Skeletal muscle cell (primary cell): Measurements from ENCODE around the gene SSC5D.
A peak's percentile ranks its signal among the peaks of the same experiment; 100 is the strongest.

ENCODE experiments used
- DNase-seq: peaks from one replicate; pipeline ENCODE4 v3.0.0-alpha.2; 2010; ENCODE audit warnings: low read depth
- H3K4me3 ChIP-seq: 2 replicates; pipeline ENCODE4 v1.5.1; 2011; ENCODE audit warnings: low read depth, mild to moderate bottlenecking, control low read depth, low read length, moderate library complexity

The SSC5D gene

GRCh38 chr19:55467236-55468053, 20.8 kb upstream of the SSC5D start:
- no peak overlapping the region for H3K4me3 ChIP-seq
- no peak for DNase-seq

- DNase-seq, result no peak
- H3K4me3 ChIP-seq, result no peak overlapping the region
Measured at GRCh38 chr19:55468054-55468393, 20.2 kb upstream of the SSC5D start.

GRCh38 chr19:55471266-55471665, 17.0 kb upstream of the SSC5D start:
- no peak for DNase-seq
- H3K4me3 ChIP-seq, result no peak overlapping the region

GRCh38 chr19:55472463-55472862, 15.8 kb upstream of the SSC5D start:
- no peak for DNase-seq
- no peak overlapping the region for H3K4me3 ChIP-seq

- DNase-seq, result no peak
- H3K4me3 ChIP-seq, result no peak overlapping the region
Measured at GRCh38 chr19:55473225-55474012, 14.8 kb upstream of the SSC5D start.

- H3K4me3 ChIP-seq, result no peak overlapping the region
- no peak for DNase-seq
Measured at GRCh38 chr19:55474269-55475265, 13.7 kb upstream of the SSC5D start.

GRCh38 chr19:55476100-55476775, 12.0 kb upstream of the SSC5D start, which contains the start of gene ZNF628:
Gene ZNF628 (plus strand): TSS chr19:55476617. CDS start chr19:55479911, 3,294 bp downstream.
- H3K4me3 ChIP-seq, result peak within 1 kb of the TSS; percentile 62
- DNase-seq, result peak; percentile 93

- peak overlapping the region; percentile 62 for H3K4me3 ChIP-seq
Measured at GRCh38 chr19:55477905-55478304, 10.3 kb upstream of the SSC5D start.

GRCh38 chr19:55478364-55478763, 9.9 kb upstream of the SSC5D start:
- no peak overlapping the region for H3K4me3 ChIP-seq
- no peak for DNase-seq

More at GRCh38 chr19:55477905-55478304, 10.3 kb upstream of the SSC5D start:
- DNase-seq, result no peak

GRCh38 chr19:55479045-55479444, 9.2 kb upstream of the SSC5D start:
- H3K4me3 ChIP-seq, result no peak overlapping the region
- no peak for DNase-seq

GRCh38 chr19:55479451-55480230, 8.6 kb upstream of the SSC5D start:
- no peak overlapping the region for H3K4me3 ChIP-seq
- DNase-seq, result no peak

- no peak overlapping the region for H3K4me3 ChIP-seq
- no peak for DNase-seq
Measured at GRCh38 chr19:55481148-55481793, 7.0 kb upstream of the SSC5D start.

- no peak for DNase-seq
- no peak overlapping the region for H3K4me3 ChIP-seq
Measured at GRCh38 chr19:55481794-55482155, 6.5 kb upstream of the SSC5D start.

- no peak for DNase-seq
- no peak overlapping the region for H3K4me3 ChIP-seq
Measured at GRCh38 chr19:55482156-55482961, 5.9 kb upstream of the SSC5D start.

- H3K4me3 ChIP-seq, result no peak overlapping the region
- DNase-seq, result no peak
Measured at GRCh38 chr19:55482967-55483705, 5.1 kb upstream of the SSC5D start.
